ENCODE data around the gene HIGD1A.

Gene HIGD1A

GRCh38 chr3:42830437-42831320 is 26.4 kb upstream of the HIGD1A start:
- FAIRE-seq (no peak), DNase-seq (ENCODE audit: insufficient read length, low spot score) (no peak)
- TF ChIP-seq POU2F2 (IDR thresholded peaks at IDR 0.05; ENCODE audit: low read depth, low read length) (no peak), PAX5 (IDR thresholded peaks at IDR 0.05; ENCODE audit: insufficient read depth, low read length, severe bottlenecking) (no peak), SPI1 (IDR thresholded peaks at IDR 0.05; ENCODE audit: low read depth, low read length) (no peak), TAF1 (IDR thresholded peaks at IDR 0.05; ENCODE audit: low read depth, low read length) (no peak), POLR2AphosphoS5 (IDR thresholded peaks at IDR 0.05; ENCODE audit: low read depth, low read length) (no peak), POLR2A (IDR thresholded peaks at IDR 0.05; ENCODE audit: low read depth, low read length) (no peak)

GRCh38 chr3:42829628-42830436 is 25.5 kb upstream of the HIGD1A start:
- no peak for DNase-seq (ENCODE audit: insufficient read length, low spot score)
- no peak for FAIRE-seq
- TF ChIP-seq POLR2AphosphoS5 (IDR thresholded peaks at IDR 0.05; ENCODE audit: low read depth, low read length) (no peak), POU2F2 (IDR thresholded peaks at IDR 0.05; ENCODE audit: low read depth, low read length) (no peak), PAX5 (IDR thresholded peaks at IDR 0.05; ENCODE audit: insufficient read depth, low read length, severe bottlenecking) (no peak), SPI1 (IDR thresholded peaks at IDR 0.05; ENCODE audit: low read depth, low read length) (no peak), TAF1 (IDR thresholded peaks at IDR 0.05; ENCODE audit: low read depth, low read length) (no peak), POLR2A (IDR thresholded peaks at IDR 0.05; ENCODE audit: low read depth, low read length) (no peak)

- TF ChIP-seq SPI1 (IDR thresholded peaks at IDR 0.05; ENCODE audit: low read depth, low read length) = no peak
- DNase-seq (ENCODE audit: insufficient read length, low spot score) (no peak), FAIRE-seq (no peak)
Measured at GRCh38 chr3:42829083-42829627, 24.9 kb upstream of the HIGD1A start.

- DNase-seq (ENCODE audit: insufficient read length, low spot score) (no peak), FAIRE-seq (no peak)
- TF ChIP-seq POLR2A (IDR thresholded peaks at IDR 0.05; ENCODE audit: low read depth, low read length) (no peak), PAX5 (IDR thresholded peaks at IDR 0.05; ENCODE audit: insufficient read depth, low read length, severe bottlenecking) (no peak), SPI1 (IDR thresholded peaks at IDR 0.05; ENCODE audit: low read depth, low read length) (no peak), POU2F2 (IDR thresholded peaks at IDR 0.05; ENCODE audit: low read depth, low read length) (no peak), POLR2AphosphoS5 (IDR thresholded peaks at IDR 0.05; ENCODE audit: low read depth, low read length) (no peak), TAF1 (IDR thresholded peaks at IDR 0.05; ENCODE audit: low read depth, low read length) (no peak)
Measured at GRCh38 chr3:42827654-42828053, 23.4 kb upstream of the HIGD1A start.

GRCh38 chr3:42827023-42827422 is 22.7 kb upstream of the HIGD1A start:
- TF ChIP-seq SPI1 (IDR thresholded peaks at IDR 0.05; ENCODE audit: low read depth, low read length) (no peak), TAF1 (IDR thresholded peaks at IDR 0.05; ENCODE audit: low read depth, low read length) (no peak), PAX5 (IDR thresholded peaks at IDR 0.05; ENCODE audit: insufficient read depth, low read length, severe bottlenecking) (no peak), POU2F2 (IDR thresholded peaks at IDR 0.05; ENCODE audit: low read depth, low read length) (no peak), POLR2AphosphoS5 (IDR thresholded peaks at IDR 0.05; ENCODE audit: low read depth, low read length) (no peak), POLR2A (IDR thresholded peaks at IDR 0.05; ENCODE audit: low read depth, low read length) (no peak)
- FAIRE-seq (no peak), DNase-seq (ENCODE audit: insufficient read length, low spot score) (no peak)

GRCh38 chr3:42826141-42826540 is 21.9 kb upstream of the HIGD1A start:
- DNase-seq (ENCODE audit: insufficient read length, low spot score) = no peak
- no peak for FAIRE-seq
- TF ChIP-seq POLR2AphosphoS5 (IDR thresholded peaks at IDR 0.05; ENCODE audit: low read depth, low read length) (no peak), SPI1 (IDR thresholded peaks at IDR 0.05; ENCODE audit: low read depth, low read length) (no peak), PAX5 (IDR thresholded peaks at IDR 0.05; ENCODE audit: insufficient read depth, low read length, severe bottlenecking) (no peak), TAF1 (IDR thresholded peaks at IDR 0.05; ENCODE audit: low read depth, low read length) (no peak), POU2F2 (IDR thresholded peaks at IDR 0.05; ENCODE audit: low read depth, low read length) (no peak), POLR2A (IDR thresholded peaks at IDR 0.05; ENCODE audit: low read depth, low read length) (no peak)

- TF ChIP-seq SPI1 (IDR thresholded peaks at IDR 0.05; ENCODE audit: low read depth, low read length) (no peak), POLR2AphosphoS5 (IDR thresholded peaks at IDR 0.05; ENCODE audit: low read depth, low read length) (no peak), TAF1 (IDR thresholded peaks at IDR 0.05; ENCODE audit: low read depth, low read length) (no peak), POU2F2 (IDR thresholded peaks at IDR 0.05; ENCODE audit: low read depth, low read length) (no peak), POLR2A (IDR thresholded peaks at IDR 0.05; ENCODE audit: low read depth, low read length) (no peak), PAX5 (IDR thresholded peaks at IDR 0.05; ENCODE audit: insufficient read depth, low read length, severe bottlenecking) (no peak)
- DNase-seq (ENCODE audit: insufficient read length, low spot score) (no peak), FAIRE-seq (no peak)
Measured at GRCh38 chr3:42823351-42823750, 19.1 kb upstream of the HIGD1A start.

GRCh38 chr3:42822828-42823227 is 18.5 kb upstream of the HIGD1A start:
- FAIRE-seq (no peak), DNase-seq (ENCODE audit: insufficient read length, low spot score) (no peak)
- no peak for TF ChIP-seq POLR2AphosphoS5 (IDR thresholded peaks at IDR 0.05; ENCODE audit: low read depth, low read length)
- no peak for TF ChIP-seq POU2F2 (IDR thresholded peaks at IDR 0.05; ENCODE audit: low read depth, low read length)
- TF ChIP-seq SPI1 (IDR thresholded peaks at IDR 0.05; ENCODE audit: low read depth, low read length) = no peak
- no peak for TF ChIP-seq POLR2A (IDR thresholded peaks at IDR 0.05; ENCODE audit: low read depth, low read length)
- TF ChIP-seq PAX5 (IDR thresholded peaks at IDR 0.05; ENCODE audit: insufficient read depth, low read length, severe bottlenecking) = no peak
- TF ChIP-seq TAF1 (IDR thresholded peaks at IDR 0.05; ENCODE audit: low read depth, low read length) = no peak

GRCh38 chr3:42820746-42821051 is 16.4 kb upstream of the HIGD1A start:
- no peak for TF ChIP-seq SPI1 (IDR thresholded peaks at IDR 0.05; ENCODE audit: low read depth, low read length)
- TF ChIP-seq POLR2A (IDR thresholded peaks at IDR 0.05; ENCODE audit: low read depth, low read length) = no peak
- TF ChIP-seq POU2F2 (IDR thresholded peaks at IDR 0.05; ENCODE audit: low read depth, low read length) = no peak
- TF ChIP-seq POLR2AphosphoS5 (IDR thresholded peaks at IDR 0.05; ENCODE audit: low read depth, low read length) = no peak
- no peak for TF ChIP-seq TAF1 (IDR thresholded peaks at IDR 0.05; ENCODE audit: low read depth, low read length)
- TF ChIP-seq PAX5 (IDR thresholded peaks at IDR 0.05; ENCODE audit: insufficient read depth, low read length, severe bottlenecking) = no peak
- DNase-seq (ENCODE audit: insufficient read length, low spot score) (no peak), FAIRE-seq (no peak)
